HepG2 (cell line): ENCODE results near the gene SRBD1. TPM values are rescaled to one million over a fixed set of nuclear protein-coding genes. Genes with fewer than 3 reads are reported as not detected.

Source experiments
- DMAP1 ChIP-seq: IDR thresholded peaks from 2 replicates; pipeline ENCODE4 v1.6.1; 2016
- FOXA1 ChIP-seq, 2 experiments: fragments of 450-650 bp in 1 of 2; sonication (generic) in 1 of 2; formaldehyde crosslinking in 1 of 2; IDR thresholded peaks; 2 replicates each; pipeline versions ENCODE4 v1.4.0 to v1.6.1; 2016 to 2020; ENCODE audit warnings: missing genetic modification reagents in 1 of 2
- HBP1 ChIP-seq: IDR thresholded peaks from 2 replicates; pipeline ENCODE4 v1.6.1; 2016; ENCODE audit warnings: low read depth, control low read depth
- HOXD1 ChIP-seq: sonication (generic); formaldehyde crosslinking; IDR thresholded peaks from 2 replicates; pipeline ENCODE4 v1.5.0; 2020; ENCODE audit warnings: missing genetic modification reagents
- ISX ChIP-seq: sonication (generic); formaldehyde crosslinking; conservative IDR thresholded peaks from 2 replicates; pipeline ENCODE4 v1.5.0; 2020; ENCODE audit warnings: missing genetic modification reagents
- MED13 ChIP-seq: sonication (generic); formaldehyde crosslinking; IDR thresholded peaks from 2 replicates; pipeline ENCODE4 v1.5.0; 2020; ENCODE audit warnings: missing genetic modification reagents
- MIER3 ChIP-seq: IDR thresholded peaks from 2 replicates; pipeline ENCODE4 v1.6.1; 2016; ENCODE audit warnings: missing compliant biosample characterization, borderline replicate concordance
- RFX3 ChIP-seq: IDR thresholded peaks from 2 replicates; pipeline ENCODE4 v1.6.1; 2016; ENCODE audit warnings: missing biosample characterization, missing genetic modification reagents
- SYNCRIP ChIP-seq: fragments of 200-400 bp; formaldehyde crosslinking; IDR thresholded peaks from 2 replicates; pipeline ENCODE4 v1.6.1; 2018; ENCODE audit warnings: mild to moderate bottlenecking, low read depth, low read length; ENCODE audit not compliant: insufficient read depth
- ZBTB34 ChIP-seq: sonication (generic); formaldehyde crosslinking; IDR thresholded peaks from 2 replicates; pipeline ENCODE4 v1.8.0; 2022; ENCODE audit warnings: mild to moderate bottlenecking, missing genetic modification reagents
- ZBTB4 ChIP-seq: sonication (generic); formaldehyde crosslinking; IDR thresholded peaks from 2 replicates; pipeline ENCODE4 v1.4.0; 2020; ENCODE audit warnings: missing genetic modification reagents, mild to moderate bottlenecking, borderline replicate concordance
- ZNF567 ChIP-seq: sonication (generic); formaldehyde crosslinking; IDR thresholded peaks from 2 replicates; pipeline ENCODE4 v1.8.1; 2023; ENCODE audit warnings: mild to moderate bottlenecking, missing genetic modification reagents, borderline replicate concordance
- ZNF619 ChIP-seq: sonication (generic); formaldehyde crosslinking; IDR thresholded peaks from 2 replicates; pipeline ENCODE4 v1.4.0; 2020; ENCODE audit warnings: mild to moderate bottlenecking, missing genetic modification reagents
- ZNF75D ChIP-seq: sonication (generic); formaldehyde crosslinking; IDR thresholded peaks from 2 replicates; pipeline ENCODE4 v1.8.1; 2023; ENCODE audit warnings: missing genetic modification reagents, mild to moderate bottlenecking, borderline replicate concordance
- ZUFSP ChIP-seq: sonication (generic); formaldehyde crosslinking; IDR thresholded peaks from 2 replicates; pipeline ENCODE4 v1.9.0; 2021; ENCODE audit warnings: missing genetic modification reagents, mild to moderate bottlenecking, borderline replicate concordance
- ZXDC ChIP-seq: sonication (generic); formaldehyde crosslinking; IDR thresholded peaks from 2 replicates; pipeline ENCODE4 v1.5.0; 2020; ENCODE audit warnings: mild to moderate bottlenecking, missing genetic modification reagents
- polyA plus RNA-seq, 8 experiments: library from polyadenylated mRNA; depleted of rRNA in 3 of 8; stranded (reverse) in 7 of 8; unstranded in 1 of 8; fragments of >200 nt; fragmentation: Illumina TruSeq in 4 of 8; extraction: Trizol in 4 of 8; gene quantifications; 2 replicates each; pipeline versions ENCODE4 v1.2.1 to v1.2.3, GENCODE V29; 2011 to 2016; ENCODE audit warnings: low read depth in 4 of 8, missing spikeins in 1 of 8, mixed read lengths in 1 of 8; ENCODE audit not compliant: insufficient read depth in 1 of 8
- total RNA-seq, 5 experiments: library from RNA; depleted of rRNA; stranded (reverse); fragments of >200 nt; fragmentation: Illumina TruSeq; extraction: Trizol; gene quantifications; 2 replicates each; pipeline ENCODE4 v1.2.3, GENCODE V29; 2016; ENCODE audit warnings: low read depth in 1 of 5

SRBD1 gene
- total and polyA plus RNA-seq, 2 of the 13 experiments (the other 11 are each of a cell fraction or from before 2014, with no cell fraction given), result 3.2 to 23.9 TPM

- TF ChIP-seq HBP1, result no peak
- no peak for TF ChIP-seq SYNCRIP
- no peak for TF ChIP-seq DMAP1 (CRISPR knock-in tag)
- TF ChIP-seq HOXD1 (CRISPR knock-in tag), result no peak
- TF ChIP-seq ZUFSP (CRISPR knock-in tag), result no peak
- TF ChIP-seq MED13 (CRISPR knock-in tag), result no peak
- TF ChIP-seq MIER3 (CRISPR knock-in tag), result no peak
- TF ChIP-seq ZXDC (CRISPR knock-in tag), result no peak
- TF ChIP-seq ZNF75D, result no peak
- no peak; the same call in 1 of the 2 replicates for TF ChIP-seq ZNF619 (CRISPR knock-in tag)
- TF ChIP-seq ZNF567 (CRISPR knock-in tag), result no peak
- TF ChIP-seq ISX, result no peak
- TF ChIP-seq FOXA1 (IDR thresholded peaks at IDR 0.05), result no peak
- no peak for TF ChIP-seq FOXA1 (CRISPR knock-in tag; IDR thresholded peaks at IDR 0.05)
- no peak for TF ChIP-seq ZBTB34 (CRISPR knock-in tag)
- no peak for TF ChIP-seq RFX3 (CRISPR knock-in tag)
- TF ChIP-seq ZBTB4, result no peak
Measured at GRCh38 chr2:45643543-45644542, 32.8 kb upstream of the SRBD1 start (continued).
